HEK293 (cell line): ENCODE measurements around the gene SNCAIP.

Source experiments
- CTCF ChIA-PET: fragments of 350-600 bp; formaldehyde crosslinking; extraction: SDS; loops from one replicate; lab custom pipeline; 2021; ENCODE audit warnings: antibody characterized with exemption; lab: Yijun Ruan, JAX
- POLR2A ChIA-PET: fragments of 300-600 bp; formaldehyde crosslinking; extraction: SDS; loops from one replicate; lab custom pipeline; 2020; ENCODE audit warnings: antibody characterized with exemption, inconsistent platforms; lab: Yijun Ruan, JAX
- H3K27ac ChIP-seq: fragments of 200-500 bp; sonication (Bioruptor generic); 2 replicates; pipeline ENCODE4 v1.5.1; 2014; ENCODE audit warnings: low read depth, low read length, control low read depth, inconsistent platforms; ENCODE audit errors: extremely low read depth
- H3K36me3 ChIP-seq, 2 experiments: fragments of 200-500 bp in 1 of 2; sonication (Bioruptor generic) in 1 of 2; 1 replicate in 1 of 2; 2 replicates in 1 of 2; pipeline ENCODE4 v1.5.1; 2014 to 2017; ENCODE audit warnings: inconsistent platforms in 2 of 2, low read length in 2 of 2; ENCODE audit not compliant: control insufficient read depth in 2 of 2, insufficient read depth in 1 of 2
- H3K4me1 ChIP-seq: fragments of 200-500 bp; sonication (Bioruptor generic); 2 replicates; pipeline ENCODE4 v1.5.1; 2014; ENCODE audit warnings: mild to moderate bottlenecking, low read length, inconsistent platforms; ENCODE audit not compliant: control insufficient read depth, insufficient read depth
- H3K4me3 ChIP-seq: 2 replicates; pipeline ENCODE4 v1.5.1; 2011; ENCODE audit warnings: low read depth, mild to moderate bottlenecking, control low read depth, low read length, moderate library complexity
- H3K9me3 ChIP-seq: fragments of 200-500 bp; sonication (Bioruptor generic); 2 replicates; pipeline ENCODE4 v1.5.1; 2014; ENCODE audit warnings: low read depth, low read length, inconsistent platforms; ENCODE audit not compliant: control insufficient read depth, insufficient read depth
- FEZF1 ChIP-seq: fragments of 450-650 bp; formaldehyde crosslinking; IDR thresholded peaks from 2 replicates; pipeline ENCODE4 v1.5.1; 2016; ENCODE audit warnings: missing biosample characterization, missing genetic modification characterization
- GLI4 ChIP-seq: fragments of 450-650 bp; formaldehyde crosslinking; IDR thresholded peaks from 2 replicates; pipeline ENCODE4 v1.5.1; 2016; ENCODE audit warnings: missing biosample characterization, missing genetic modification characterization
- GLIS1 ChIP-seq: fragments of 450-650 bp; formaldehyde crosslinking; IDR thresholded peaks from 2 replicates; pipeline ENCODE4 v1.5.1; 2016; ENCODE audit warnings: missing biosample characterization, missing genetic modification characterization
- KLF10 ChIP-seq: fragments of 450-650 bp; IDR thresholded peaks from 2 replicates; pipeline ENCODE4 v1.5.1; 2018; ENCODE audit warnings: missing biosample characterization, mild to moderate bottlenecking, missing genetic modification characterization
- KLF16 ChIP-seq: fragments of 450-650 bp; formaldehyde crosslinking; IDR thresholded peaks from 2 replicates; pipeline ENCODE4 v1.5.1; 2017; ENCODE audit warnings: missing biosample characterization, missing genetic modification characterization
- MYNN ChIP-seq: fragments of 450-650 bp; formaldehyde crosslinking; IDR thresholded peaks from 2 replicates; pipeline ENCODE4 v1.5.1; 2016; ENCODE audit warnings: missing biosample characterization, missing genetic modification characterization, borderline replicate concordance
- PRDM6 ChIP-seq: fragments of 450-650 bp; formaldehyde crosslinking; IDR thresholded peaks from 2 replicates; pipeline ENCODE4 v1.5.1; 2017; ENCODE audit warnings: missing biosample characterization, missing genetic modification characterization
- SETDB1 ChIP-seq: IDR thresholded peaks from one replicate; pipeline ENCODE4 v1.6.1; 2017; ENCODE audit warnings: mild to moderate bottlenecking, low read length, moderate library complexity, mixed read lengths; ENCODE audit not compliant: insufficient read length
- ZBTB10 ChIP-seq: fragments of 450-650 bp; formaldehyde crosslinking; IDR thresholded peaks from 2 replicates; pipeline ENCODE4 v1.5.1; 2016; ENCODE audit warnings: missing biosample characterization, missing genetic modification characterization
- ZBTB6 ChIP-seq: fragments of 450-650 bp; formaldehyde crosslinking; IDR thresholded peaks from 2 replicates; pipeline ENCODE4 v1.5.1; 2017; ENCODE audit warnings: missing biosample characterization, missing genetic modification characterization
- ZFP41 ChIP-seq: fragments of 450-650 bp; formaldehyde crosslinking; IDR thresholded peaks from 2 replicates; pipeline ENCODE4 v1.5.1; 2016; ENCODE audit warnings: missing biosample characterization, missing genetic modification characterization, borderline replicate concordance
- ZNF10 ChIP-seq: fragments of 450-650 bp; formaldehyde crosslinking; IDR thresholded peaks from 2 replicates; pipeline ENCODE4 v1.5.1; 2017; ENCODE audit warnings: missing biosample characterization, missing genetic modification characterization
- ZNF140 ChIP-seq: fragments of 450-650 bp; formaldehyde crosslinking; IDR thresholded peaks from 2 replicates; pipeline ENCODE4 v1.5.1; 2016; ENCODE audit warnings: missing biosample characterization, missing genetic modification characterization
- ZNF155 ChIP-seq: fragments of 450-650 bp; formaldehyde crosslinking; IDR thresholded peaks from 2 replicates; pipeline ENCODE4 v1.5.1; 2016; ENCODE audit warnings: missing biosample characterization, missing genetic modification characterization
- ZNF214 ChIP-seq: fragments of 450-650 bp; formaldehyde crosslinking; IDR thresholded peaks from 2 replicates; pipeline ENCODE4 v1.5.1; 2017; ENCODE audit warnings: missing biosample characterization, mild to moderate bottlenecking, missing genetic modification characterization, borderline replicate concordance
- ZNF248 ChIP-seq: fragments of 450-650 bp; formaldehyde crosslinking; IDR thresholded peaks from 2 replicates; pipeline ENCODE4 v1.5.1; 2017; ENCODE audit warnings: missing biosample characterization, missing genetic modification characterization
- ZNF302 ChIP-seq: fragments of 450-650 bp; formaldehyde crosslinking; IDR thresholded peaks from 2 replicates; pipeline ENCODE4 v1.5.1; 2016; ENCODE audit warnings: missing biosample characterization, missing genetic modification characterization, low read depth
- ZNF311 ChIP-seq: fragments of 450-650 bp; formaldehyde crosslinking; IDR thresholded peaks from 2 replicates; pipeline ENCODE4 v1.5.1; 2017; ENCODE audit warnings: missing biosample characterization, missing genetic modification characterization, borderline replicate concordance
- ZNF324 ChIP-seq: fragments of 450-650 bp; formaldehyde crosslinking; IDR thresholded peaks from 2 replicates; pipeline ENCODE4 v1.5.1; 2016; ENCODE audit warnings: missing biosample characterization, missing genetic modification characterization
- ZNF341 ChIP-seq: fragments of 450-650 bp; formaldehyde crosslinking; IDR thresholded peaks from 2 replicates; pipeline ENCODE4; 2016; ENCODE audit warnings: low read depth, missing biosample characterization, missing genetic modification characterization
- ZNF354C ChIP-seq: fragments of 450-650 bp; formaldehyde crosslinking; IDR thresholded peaks from 2 replicates; pipeline ENCODE4 v1.5.1; 2016; ENCODE audit warnings: missing biosample characterization, missing genetic modification characterization, low read depth, borderline replicate concordance
- ZNF416 ChIP-seq: fragments of 450-650 bp; formaldehyde crosslinking; IDR thresholded peaks from 2 replicates; pipeline ENCODE4 v1.5.1; 2016; ENCODE audit warnings: missing biosample characterization, missing genetic modification characterization
- ZNF426 ChIP-seq: fragments of 450-650 bp; formaldehyde crosslinking; IDR thresholded peaks from 2 replicates; pipeline ENCODE4 v1.5.1; 2017; ENCODE audit warnings: missing biosample characterization, missing genetic modification characterization, mild to moderate bottlenecking, inconsistent platforms, moderate library complexity
- ZNF529 ChIP-seq: fragments of 450-650 bp; formaldehyde crosslinking; IDR thresholded peaks from 2 replicates; pipeline ENCODE4 v1.5.1; 2017; ENCODE audit warnings: missing genetic modification characterization, missing biosample characterization; ENCODE audit not compliant: insufficient replicate concordance
- ZNF544 ChIP-seq: fragments of 450-650 bp; formaldehyde crosslinking; IDR thresholded peaks from 2 replicates; pipeline ENCODE4 v1.5.0; 2017; ENCODE audit warnings: missing biosample characterization, missing genetic modification characterization
- ZNF621 ChIP-seq: fragments of 450-650 bp; formaldehyde crosslinking; IDR thresholded peaks from 2 replicates; pipeline ENCODE4 v1.5.1; 2017; ENCODE audit warnings: missing biosample characterization, missing genetic modification characterization
- ZNF626 ChIP-seq: fragments of 450-650 bp; sonication (Bioruptor Pico); formaldehyde crosslinking; IDR thresholded peaks from 2 replicates; pipeline ENCODE4 v1.5.1; 2018; ENCODE audit warnings: missing biosample characterization, missing genetic modification characterization, inconsistent platforms
- ZNF664 ChIP-seq: fragments of 450-650 bp; formaldehyde crosslinking; IDR thresholded peaks from 2 replicates; pipeline ENCODE4 v1.5.1; 2016; ENCODE audit warnings: missing biosample characterization, missing genetic modification characterization
- ZNF76 ChIP-seq: fragments of 450-650 bp; formaldehyde crosslinking; IDR thresholded peaks from 2 replicates; pipeline ENCODE4; 2016; ENCODE audit warnings: low read depth, missing biosample characterization, missing genetic modification characterization, borderline replicate concordance
- ZNF843 ChIP-seq: fragments of 450-650 bp; formaldehyde crosslinking; IDR thresholded peaks from 2 replicates; pipeline ENCODE4 v1.5.1; 2016; ENCODE audit warnings: missing biosample characterization, missing genetic modification characterization
- ZSCAN16 ChIP-seq: fragments of 450-650 bp; formaldehyde crosslinking; IDR thresholded peaks from 2 replicates; pipeline ENCODE4 v1.5.1; 2016; ENCODE audit warnings: missing biosample characterization, missing genetic modification characterization

The SNCAIP gene

GRCh38 chr5:122429545-122430318 lies 117.7 kb downstream of the SNCAIP start (continued):
- TF ChIP-seq ZNF354C (tag by site-specific recombination): no peak
- TF ChIP-seq ZNF155 (tag by site-specific recombination): no peak
- TF ChIP-seq GLIS1: peak; percentile 61
- TF ChIP-seq ZBTB10 (tag by site-specific recombination): no peak
- TF ChIP-seq KLF16: no peak
- TF ChIP-seq ZNF544 (tag by site-specific recombination): 0 out of 2 replicates have a peak, but pooled peaks have one; percentile 34
- no peak for TF ChIP-seq SETDB1
- TF ChIP-seq ZNF311 (tag by site-specific recombination): no peak
- no peak for TF ChIP-seq ZNF426
- no peak for TF ChIP-seq ZBTB6 (tag by site-specific recombination)
- no peak for TF ChIP-seq ZSCAN16 (tag by site-specific recombination)
- no peak for TF ChIP-seq ZNF248 (tag by site-specific recombination)
- TF ChIP-seq ZFP41: no peak
- 0 out of 2 replicates have a peak, but pooled peaks have one; percentile 6 for TF ChIP-seq PRDM6 (tag by site-specific recombination)

GRCh38 chr5:122430319-122430586 lies 118.2 kb downstream of the SNCAIP start:
- CTCF ChIA-PET: interaction anchor here (1.4 kb wide), 1 partner anchor 234 kb away, joined by 3 read pairs; no protein-coding TSS in a partner anchor
- no peak overlapping the region for H3K27ac ChIP-seq
- TF ChIP-seq MYNN (tag by site-specific recombination): no peak
- TF ChIP-seq GLI4 (tag by site-specific recombination): no peak
- TF ChIP-seq ZNF843 (tag by site-specific recombination): peak; percentile 53; the same call in 1 of the 2 replicates
- no peak for TF ChIP-seq ZNF214 (tag by site-specific recombination)
- TF ChIP-seq ZNF10: no peak
- no peak for TF ChIP-seq KLF10 (tag by site-specific recombination)
- TF ChIP-seq ZNF626: no peak
- TF ChIP-seq ZNF341 (tag by site-specific recombination): no peak
- no peak for TF ChIP-seq ZNF76 (tag by site-specific recombination)
- no peak for TF ChIP-seq ZNF621
- TF ChIP-seq ZNF140: no peak
- TF ChIP-seq ZNF354C (tag by site-specific recombination): no peak
- TF ChIP-seq PRDM6 (tag by site-specific recombination): peak; percentile 2; the same call in 1 of the 2 replicates
- TF ChIP-seq ZNF324 (tag by site-specific recombination): no peak
- TF ChIP-seq ZNF529 (tag by site-specific recombination): no peak
- TF ChIP-seq ZNF664: peak; percentile 83
- TF ChIP-seq ZNF416 (tag by site-specific recombination): no peak
- TF ChIP-seq ZNF302 (tag by site-specific recombination): no peak
- TF ChIP-seq FEZF1 (tag by site-specific recombination): peak; percentile 95
- no peaks in the 10 kb centered on the region for H3K9me3 ChIP-seq
- H3K4me1 ChIP-seq: peaks cover 20% of the 10 kb centered on the region
- POLR2A ChIA-PET: no interaction called here
- H3K4me3 ChIP-seq: no peak overlapping the region
- no peaks in the 10 kb centered on the region for H3K36me3 ChIP-seq
